Measurements from ENCODE around the gene RTP2.

The RTP2 gene

DNA sequence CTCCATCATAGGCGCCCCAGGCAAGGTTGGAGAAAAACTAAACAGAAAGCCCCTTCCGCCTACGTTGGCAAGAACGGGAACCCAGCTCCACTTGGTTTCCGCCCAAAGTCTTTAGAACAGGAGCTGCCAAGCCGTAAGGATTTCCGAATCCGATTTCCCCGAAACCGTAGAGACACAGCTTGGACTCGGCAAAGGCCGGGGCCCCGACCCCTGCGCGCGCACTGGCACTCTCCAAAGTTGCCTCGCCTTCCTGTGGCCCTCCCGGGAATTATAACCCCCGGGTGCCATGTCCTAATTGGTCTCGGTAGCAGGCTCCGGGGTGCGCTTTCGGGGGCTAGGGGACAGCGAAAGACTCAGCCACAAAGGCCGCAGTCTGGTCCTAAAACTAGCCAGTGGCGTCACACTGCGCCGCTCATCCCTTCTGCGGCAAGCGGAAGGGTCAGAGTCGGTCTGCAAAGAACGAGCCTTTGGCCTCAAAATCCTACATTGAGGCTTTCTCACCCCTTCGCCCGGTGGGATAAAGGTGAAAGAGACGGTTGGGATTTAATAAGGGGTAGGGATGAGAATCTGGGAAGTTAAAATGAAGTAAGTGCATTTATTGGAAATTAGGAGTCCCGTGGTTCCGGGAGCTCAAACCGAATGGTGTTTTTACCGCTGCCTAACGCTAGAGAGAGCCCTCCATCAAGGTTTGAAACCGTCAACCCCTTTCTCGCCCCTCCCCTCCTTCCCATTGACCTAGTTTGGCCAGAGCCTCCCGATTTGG, 36.2 kb upstream of the RTP2 start:
- Histone ChIP-seq H4K20me1 (ENCODE audit: insufficient read depth, low read length) (no peaks in the 10 kb centered on the region), H3K27me3 (replicated peaks; ENCODE audit: insufficient read depth, low read length) (peaks cover 34% of the 10 kb centered on the region), H3K4me1 (ENCODE audit: low read length) (peaks cover 10% of the 10 kb centered on the region), H2AFZ (ENCODE audit: low read length) (peak overlapping the region; percentile 83), H3K4me2 (ENCODE audit: low read depth, low read length) (peak overlapping the region; percentile 98), H3K36me3 (replicated peaks; ENCODE audit: insufficient read depth, low read length) (no peaks in the 10 kb centered on the region), H3K9ac (ENCODE audit: low read length) (peak overlapping the region; percentile 5; the same call in 1 of the 2 replicates), H3K27ac (ENCODE audit: low read length) (no peak overlapping the region), H3K9me2 (replicated peaks; ENCODE audit: insufficient read depth, low read length) (no peaks in the 10 kb centered on the region), H3K79me2 (ENCODE audit: low read length) (no peaks in the 10 kb centered on the region), H3F3A (ENCODE audit: insufficient read depth, low read length) (peaks cover 13% of the 10 kb centered on the region), H3K9me3 (replicated peaks; ENCODE audit: insufficient read depth, low read length) (no peaks in the 10 kb centered on the region), H3K4me3 (ENCODE audit: low read length) (peak overlapping the region; percentile 75)
- DNase-seq = peak; percentile 89
- no peak for TF ChIP-seq EZH2 (optimal IDR thresholded peaks at IDR 0.05; ENCODE audit: low read depth, low read length)
- TF ChIP-seq, protein P1, sequence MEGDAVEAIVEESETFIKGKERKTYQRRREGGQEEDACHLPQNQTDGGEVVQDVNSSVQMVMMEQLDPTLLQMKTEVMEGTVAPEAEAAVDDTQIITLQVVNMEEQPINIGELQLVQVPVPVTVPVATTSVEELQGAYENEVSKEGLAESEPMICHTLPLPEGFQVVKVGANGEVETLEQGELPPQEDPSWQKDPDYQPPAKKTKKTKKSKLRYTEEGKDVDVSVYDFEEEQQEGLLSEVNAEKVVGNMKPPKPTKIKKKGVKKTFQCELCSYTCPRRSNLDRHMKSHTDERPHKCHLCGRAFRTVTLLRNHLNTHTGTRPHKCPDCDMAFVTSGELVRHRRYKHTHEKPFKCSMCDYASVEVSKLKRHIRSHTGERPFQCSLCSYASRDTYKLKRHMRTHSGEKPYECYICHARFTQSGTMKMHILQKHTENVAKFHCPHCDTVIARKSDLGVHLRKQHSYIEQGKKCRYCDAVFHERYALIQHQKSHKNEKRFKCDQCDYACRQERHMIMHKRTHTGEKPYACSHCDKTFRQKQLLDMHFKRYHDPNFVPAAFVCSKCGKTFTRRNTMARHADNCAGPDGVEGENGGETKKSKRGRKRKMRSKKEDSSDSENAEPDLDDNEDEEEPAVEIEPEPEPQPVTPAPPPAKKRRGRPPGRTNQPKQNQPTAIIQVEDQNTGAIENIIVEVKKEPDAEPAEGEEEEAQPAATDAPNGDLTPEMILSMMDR (IDR thresholded peaks at IDR 0.05; ENCODE audit: low read length) = peak; percentile 90

GRCh38 chr3:187738071-187738330, 35.6 kb upstream of the RTP2 start:
- peak; percentile 13 for DNase-seq
- TF ChIP-seq, protein P1 (IDR thresholded peaks at IDR 0.05; ENCODE audit: low read length) = no peak
- no peak for TF ChIP-seq EZH2 (optimal IDR thresholded peaks at IDR 0.05; ENCODE audit: low read depth, low read length)
- no peak for TF ChIP-seq EZH2phosphoT487 (IDR thresholded peaks at IDR 0.05; ENCODE audit: low read length)
- H3K79me2 ChIP-seq (ENCODE audit: low read length) = no peaks in the 10 kb centered on the region
- H3K4me3 ChIP-seq (ENCODE audit: low read length) = peak overlapping the region; percentile 75
- H3K36me3 ChIP-seq (replicated peaks; ENCODE audit: insufficient read depth, low read length) = no peaks in the 10 kb centered on the region
- no peak overlapping the region for H3K27ac ChIP-seq (ENCODE audit: low read length)
- no peaks in the 10 kb centered on the region for H3K9me2 ChIP-seq (replicated peaks; ENCODE audit: insufficient read depth, low read length)
- no peaks in the 10 kb centered on the region for H4K20me1 ChIP-seq (ENCODE audit: insufficient read depth, low read length)
- H3K4me2 ChIP-seq (ENCODE audit: low read depth, low read length) = peak overlapping the region; percentile 98
- H3F3A ChIP-seq (ENCODE audit: insufficient read depth, low read length) = peaks cover 13% of the 10 kb centered on the region
- H2AFZ ChIP-seq (ENCODE audit: low read length) = peak overlapping the region; percentile 83
- peaks cover 10% of the 10 kb centered on the region for H3K4me1 ChIP-seq (ENCODE audit: low read length)
- H3K9me3 ChIP-seq (replicated peaks; ENCODE audit: insufficient read depth, low read length) = no peaks in the 10 kb centered on the region
- H3K9ac ChIP-seq (ENCODE audit: low read length) = peak overlapping the region; percentile 5; the same call in 1 of the 2 replicates
- peaks cover 33% of the 10 kb centered on the region for H3K27me3 ChIP-seq (replicated peaks; ENCODE audit: insufficient read depth, low read length)

- Histone ChIP-seq H2AFZ (ENCODE audit: low read length) (peak overlapping the region; percentile 83), H3K27me3 (replicated peaks; ENCODE audit: insufficient read depth, low read length) (peaks cover 28% of the 10 kb centered on the region), H3K9ac (ENCODE audit: low read length) (peak overlapping the region; percentile 5; the same call in 1 of the 2 replicates), H3K4me1 (ENCODE audit: low read length) (peaks cover 10% of the 10 kb centered on the region), H4K20me1 (ENCODE audit: insufficient read depth, low read length) (no peaks in the 10 kb centered on the region), H3K27ac (ENCODE audit: low read length) (no peak overlapping the region), H3K9me2 (replicated peaks; ENCODE audit: insufficient read depth, low read length) (no peaks in the 10 kb centered on the region), H3K4me3 (ENCODE audit: low read length) (peak overlapping the region; percentile 75), H3K36me3 (replicated peaks; ENCODE audit: insufficient read depth, low read length) (no peaks in the 10 kb centered on the region), H3K79me2 (ENCODE audit: low read length) (no peaks in the 10 kb centered on the region), H3K4me2 (ENCODE audit: low read depth, low read length) (peak overlapping the region; percentile 98), H3K9me3 (replicated peaks; ENCODE audit: insufficient read depth, low read length) (no peaks in the 10 kb centered on the region), H3F3A (ENCODE audit: insufficient read depth, low read length) (peaks cover 13% of the 10 kb centered on the region)
- TF ChIP-seq, protein P1 (IDR thresholded peaks at IDR 0.05; ENCODE audit: low read length) = 0 out of 2 replicates have a peak, but pooled peaks have one; percentile 8
- peak; percentile 65 for TF ChIP-seq EZH2 (optimal IDR thresholded peaks at IDR 0.05; ENCODE audit: low read depth, low read length)
- no peak for TF ChIP-seq EZH2phosphoT487 (IDR thresholded peaks at IDR 0.05; ENCODE audit: low read length)
- DNase-seq = no peak
These were observed 35.2 kb upstream of the RTP2 start for GRCh38 chr3:187737368-187738070.

Measured in MM.1S (cell line).